ENCODE results near the gene GNAZ.

GNAZ gene

GRCh38 chr22:23108249-23109078 is 38.1 kb downstream of the GNAZ start:
- DNase-seq (ENCODE audit: low read depth, low spot score), result no peak
- POLR2A ChIA-PET, result no interaction called here
- CTCF ChIA-PET, result interaction anchor here (1.2 kb wide), 2 partner anchors 20 to 151 kb away, joined by 3 to 4 read pairs; no protein-coding TSS in a partner anchor
- H3K4me3 ChIP-seq (ENCODE audit: low read depth, low read length), result no peak overlapping the region
- TF ChIP-seq CTCF (IDR thresholded peaks at IDR 0.05; ENCODE audit: insufficient read depth, low read length, missing control alignments), result no peak

GRCh38 chr22:23109079-23109347 is 38.7 kb downstream of the GNAZ start:
- CTCF ChIA-PET, result interaction anchor here (1.0 to 1.2 kb wide), 3 partner anchors 19 to 152 kb away, joined by 3 to 5 read pairs (median 4); no protein-coding TSS in a partner anchor
- TF ChIP-seq CTCF (IDR thresholded peaks at IDR 0.05; ENCODE audit: insufficient read depth, low read length, missing control alignments), result no peak

GRCh38 chr22:23109441-23109978 is 39.2 kb downstream of the GNAZ start:
- CTCF ChIA-PET, result interaction anchor here (1.0 to 1.2 kb wide), 3 partner anchors 19 to 152 kb away, joined by 3 to 5 read pairs (median 4); no protein-coding TSS in a partner anchor
- no peak for DNase-seq (ENCODE audit: low read depth, low spot score)
- POLR2A ChIA-PET, result no interaction called here
- no peak for TF ChIP-seq CTCF (IDR thresholded peaks at IDR 0.05; ENCODE audit: insufficient read depth, low read length, missing control alignments)
- H3K4me3 ChIP-seq (ENCODE audit: low read depth, low read length), result no peak overlapping the region

More at GRCh38 chr22:23109079-23109347, 38.7 kb downstream of the GNAZ start:
- POLR2A ChIA-PET, result no interaction called here
- no peak for DNase-seq (ENCODE audit: low read depth, low spot score)
- no peak overlapping the region for H3K4me3 ChIP-seq (ENCODE audit: low read depth, low read length)

- no peak for TF ChIP-seq CTCF (IDR thresholded peaks at IDR 0.05; ENCODE audit: insufficient read depth, low read length, missing control alignments)
- CTCF ChIA-PET, result interaction anchor here (1.0 to 4.0 kb wide), 2 partner anchors 151 kb away, joined by 5 to 26 read pairs; no protein-coding TSS in a partner anchor
Observed at GRCh38 chr22:23110190-23110921, 40.0 kb downstream of the GNAZ start.

GRCh38 chr22:23110922-23111527 is 40.7 kb downstream of the GNAZ start:
- ChIA-PET CTCF (interaction anchor here (4.0 kb wide), 1 partner anchor 151 kb away, joined by 26 read pairs; no protein-coding TSS in a partner anchor), POLR2A (no interaction called here)
- DNase-seq (ENCODE audit: low read depth, low spot score), result no peak
- no peak overlapping the region for H3K4me3 ChIP-seq (ENCODE audit: low read depth, low read length)
- no peak for TF ChIP-seq CTCF (IDR thresholded peaks at IDR 0.05; ENCODE audit: insufficient read depth, low read length, missing control alignments)

More at GRCh38 chr22:23110190-23110921, 40.0 kb downstream of the GNAZ start:
- H3K4me3 ChIP-seq (ENCODE audit: low read depth, low read length), result no peak overlapping the region
- POLR2A ChIA-PET, result no interaction called here
- no peak for DNase-seq (ENCODE audit: low read depth, low spot score)

All from AG04449 (cell line).